Measurements from ENCODE around the gene DRAP1.
A peak's percentile ranks its signal among the peaks of the same experiment; 100 is the strongest.

Gene DRAP1

GRCh38 chr11:65903715-65904114, 15.5 kb upstream of the DRAP1 start:
- DNase-seq (ENCODE audit: low read depth), result no peak

- DNase-seq (ENCODE audit: low read depth), result no peak
Observed at GRCh38 chr11:65906602-65907001, 12.6 kb upstream of the DRAP1 start.

DNA sequence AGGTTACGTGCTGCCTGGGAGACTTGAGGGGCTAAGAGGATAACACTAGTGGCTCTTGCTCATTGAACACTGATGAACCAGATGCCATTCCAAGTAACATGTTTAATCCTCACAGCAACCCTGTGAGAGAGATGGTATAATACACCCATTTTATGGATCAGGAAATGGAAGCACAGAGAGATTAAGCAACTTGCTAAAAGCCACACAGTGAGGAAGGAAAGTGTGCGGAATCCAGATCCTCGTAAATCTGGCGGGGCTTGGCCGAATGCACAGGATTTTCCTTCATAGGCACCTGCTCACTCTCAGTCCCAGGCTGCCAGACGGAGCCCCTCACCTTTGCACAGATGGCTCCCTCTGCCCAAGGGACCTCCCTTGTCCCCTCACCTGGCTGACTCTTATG, 11.3 kb upstream of the DRAP1 start:
- no peak for DNase-seq (ENCODE audit: low read depth)

DNA sequence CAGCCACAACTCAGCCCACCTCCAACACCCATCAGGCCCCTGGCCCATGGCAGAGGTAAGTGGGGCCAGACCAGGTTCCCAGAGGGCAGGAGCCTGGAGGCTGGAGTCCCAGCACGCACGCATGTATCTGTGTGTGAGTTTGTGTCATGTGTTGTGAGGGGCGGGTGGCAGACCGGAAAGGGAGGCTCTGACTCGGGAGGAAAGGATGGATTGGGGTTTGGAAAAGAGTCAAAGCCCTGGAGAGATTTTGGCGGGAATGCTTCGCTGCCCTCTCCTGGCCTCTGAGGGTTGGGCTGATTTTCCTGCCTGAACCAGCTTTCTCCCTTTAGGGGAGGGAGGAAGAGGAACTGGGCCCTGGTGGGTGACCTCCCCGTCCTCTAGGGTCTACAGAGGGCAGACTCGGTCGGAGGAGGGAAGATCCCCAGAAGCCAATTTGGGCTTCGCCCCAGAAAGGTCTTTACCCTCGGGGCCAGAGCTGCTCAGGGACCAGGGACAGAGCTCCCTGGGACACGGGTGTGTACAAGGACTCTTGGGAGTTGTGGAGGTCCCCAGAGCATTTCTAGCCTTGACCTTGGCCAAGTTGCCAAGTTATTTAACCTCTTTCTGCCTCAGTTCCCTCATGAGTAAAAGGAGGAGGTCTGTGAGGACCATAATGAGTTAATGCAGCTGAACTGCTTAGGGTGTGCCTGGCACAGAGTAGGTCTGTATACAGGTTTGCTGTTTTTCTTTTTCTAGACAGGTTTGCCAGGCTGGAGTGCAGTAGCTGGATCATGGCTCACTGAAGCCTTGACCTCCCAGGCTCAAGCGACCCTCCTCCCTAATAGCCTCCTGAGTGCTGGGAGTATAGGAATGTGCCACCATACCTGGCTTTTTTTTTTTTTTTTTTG, 7.3 kb upstream of the DRAP1 start:
- peak; percentile 88 for DNase-seq (ENCODE audit: low read depth)

GRCh38 chr11:65912845-65913244, 6.4 kb upstream of the DRAP1 start:
- DNase-seq (ENCODE audit: low read depth), result peak; percentile 75

GRCh38 chr11:65915101-65915820, 4.0 kb upstream of the DRAP1 start:
- DNase-seq (ENCODE audit: low read depth), result no peak

DNA sequence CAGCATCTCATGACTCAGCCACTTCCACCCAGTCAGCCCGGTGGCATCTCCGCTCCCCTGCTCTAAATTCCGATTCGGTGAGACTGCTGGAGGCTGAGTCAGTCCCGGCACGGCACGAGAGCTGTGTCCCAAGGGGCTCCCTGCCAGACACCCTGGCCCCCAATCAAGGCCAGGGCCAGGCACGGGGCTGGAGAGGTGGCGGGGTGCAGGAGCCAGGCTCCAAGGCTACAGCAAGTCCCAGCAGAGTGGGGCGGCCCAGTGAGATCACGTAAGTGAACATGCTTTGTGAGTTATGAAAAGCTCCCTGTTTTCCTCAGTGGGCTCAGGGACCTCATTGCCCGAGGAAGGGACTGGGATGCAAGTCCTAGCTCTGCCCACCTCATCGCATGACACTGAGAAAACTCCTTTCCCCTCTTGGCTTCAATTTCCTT, 3.4 kb upstream of the DRAP1 start:
- peak; percentile 97 for DNase-seq (ENCODE audit: low read depth)

- no peak for DNase-seq (ENCODE audit: low read depth)
Observed at GRCh38 chr11:65916391-65916790, 2.8 kb upstream of the DRAP1 start.

- DNase-seq (ENCODE audit: low read depth), result no peak
Observed at GRCh38 chr11:65917077-65917433, 2.2 kb upstream of the DRAP1 start.

- peak; percentile 27 for DNase-seq (ENCODE audit: low read depth)
Observed at GRCh38 chr11:65917434-65918210, 1.6 kb upstream of the DRAP1 start.

- no peak for DNase-seq (ENCODE audit: low read depth)
Observed at GRCh38 chr11:65918211-65919140, 750 bp upstream of the DRAP1 start, which contains the start of gene C11orf68. Gene C11orf68 (minus strand): TSS chr11:65919062. CDS start chr11:65919031, 31 bp downstream.

- DNase-seq (ENCODE audit: low read depth), result no peak
Observed at GRCh38 chr11:65919573-65920371, 546 bp downstream of the DRAP1 start.

- no peak for DNase-seq (ENCODE audit: low read depth)
Observed at GRCh38 chr11:65920372-65920802, 1.2 kb downstream of the DRAP1 start.

DNA sequence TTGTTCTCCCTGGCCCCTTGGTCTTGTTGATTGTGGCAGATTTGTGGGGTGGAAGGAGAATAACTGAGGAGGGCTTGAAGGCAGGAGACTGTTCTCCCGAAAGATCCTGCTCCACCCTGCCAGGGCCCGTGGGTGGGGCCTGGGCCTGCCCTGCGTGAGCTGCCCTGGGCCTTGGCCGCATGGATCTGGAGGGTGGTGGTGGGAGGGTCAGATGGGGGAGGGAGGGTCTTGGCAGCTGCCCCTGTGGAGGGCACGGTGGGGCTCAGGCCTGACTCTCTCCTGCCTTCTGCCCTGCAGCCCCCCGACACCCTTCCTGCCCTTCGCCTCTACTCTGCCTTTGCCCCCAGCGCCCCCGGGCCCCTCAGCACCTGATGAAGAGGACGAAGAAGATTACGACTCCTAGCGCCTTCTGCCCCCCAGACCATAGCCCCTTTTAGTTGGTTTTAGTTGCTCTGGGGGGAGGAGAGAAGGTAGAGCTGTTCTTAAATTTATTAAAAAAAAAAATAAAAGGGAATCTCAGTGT, 1.9 kb downstream of the DRAP1 start:
- DNase-seq (ENCODE audit: low read depth), result no peak

GRCh38 chr11:65921876-65922275, 2.6 kb downstream of the DRAP1 start:
- DNase-seq (ENCODE audit: low read depth), result no peak

DNA sequence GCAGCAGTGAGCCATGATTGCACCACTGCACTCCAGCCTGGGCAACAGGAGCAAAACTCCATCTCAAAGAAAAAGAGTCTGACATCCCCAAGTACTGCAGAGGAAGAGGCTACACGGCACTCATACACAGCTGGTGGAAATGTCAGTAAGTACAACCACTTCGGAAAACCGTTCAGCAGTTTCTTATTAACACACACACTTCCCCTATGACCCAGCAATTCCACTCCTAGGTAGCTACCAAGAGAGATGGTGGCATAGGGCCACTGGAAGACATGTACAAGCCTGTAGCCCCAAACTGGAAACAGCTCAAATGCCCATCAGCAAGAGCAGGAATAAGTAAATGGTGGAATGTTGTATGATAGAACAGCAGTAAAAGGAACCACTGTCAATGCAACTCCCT, 3.3 kb downstream of the DRAP1 start:
- DNase-seq (ENCODE audit: low read depth), result no peak

GRCh38 chr11:65925397-65925796, 6.2 kb downstream of the DRAP1 start:
- DNase-seq (ENCODE audit: low read depth), result no peak

GRCh38 chr11:65927904-65928397, 8.7 kb downstream of the DRAP1 start:
- no peak for DNase-seq (ENCODE audit: low read depth)

DNA sequence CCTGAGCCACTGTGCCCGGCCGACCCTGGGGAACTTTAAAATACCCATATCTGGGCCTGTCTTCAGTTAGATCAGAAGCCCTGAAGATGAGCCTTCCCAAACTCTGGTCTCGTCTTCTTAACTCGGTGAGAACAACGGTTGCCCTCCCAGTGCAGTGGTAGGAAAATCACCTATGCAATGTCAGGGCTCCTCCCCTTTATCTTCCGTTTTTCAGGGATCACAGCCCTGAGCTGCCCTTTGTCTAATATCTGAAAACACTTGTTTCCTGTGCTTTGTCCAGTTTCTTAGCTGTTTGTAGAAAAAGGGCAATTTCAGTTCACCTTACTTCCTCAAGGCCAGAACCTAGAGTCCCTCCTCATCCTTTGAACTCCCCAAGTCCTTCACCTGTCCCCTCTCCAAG, 9.4 kb downstream of the DRAP1 start:
- DNase-seq (ENCODE audit: low read depth), result no peak

All from fibroblast of gingiva (primary cell).